K562 (cell line): ENCODE data around the gene QSOX2. TPM values are rescaled to one million over a fixed set of nuclear protein-coding genes. Genes with fewer than 3 reads are reported as not detected.

ENCODE experiments used
- CTCF ChIP-seq, 3 experiments: IDR thresholded peaks in 2 of 3; conservative IDR thresholded peaks in 1 of 3; 2 replicates each; pipeline ENCODE4 v1.5.1; 2011 to 2012; ENCODE audit warnings: low read length in 3 of 3, mild to moderate bottlenecking in 3 of 3, control low read depth in 2 of 3, improper control_type of control experiment in 1 of 3, inconsistent platforms in 1 of 3, low read depth in 1 of 3, mixed read lengths in 1 of 3, moderate library complexity in 1 of 3; ENCODE audit not compliant: insufficient read depth in 2 of 3
- EP300 ChIP-seq: IDR thresholded peaks from 2 replicates; pipeline ENCODE4 v1.6.1; 2012; ENCODE audit warnings: low read length, improper control_type of control experiment
- KAT8 ChIP-seq: fragments of 450-650 bp; IDR thresholded peaks from 2 replicates; pipeline ENCODE4 v1.6.1; 2016; ENCODE audit warnings: low read depth, mild to moderate bottlenecking
- KLF16 ChIP-seq: IDR thresholded peaks from 2 replicates; pipeline ENCODE4 v1.6.1; 2016; ENCODE audit warnings: antibody characterized with exemption
- MEF2A ChIP-seq: IDR thresholded peaks from 2 replicates; pipeline ENCODE4 v1.6.1; 2011; ENCODE audit warnings: low read depth, mild to moderate bottlenecking, low read length, moderate library complexity; ENCODE audit not compliant: control insufficient read depth
- NCOR1 ChIP-seq: fragments of 450-650 bp; IDR thresholded peaks from 2 replicates; pipeline ENCODE4 v1.6.1; 2016; ENCODE audit warnings: mild to moderate bottlenecking, moderate library complexity
- PHB2 ChIP-seq: fragments of 450-650 bp; IDR thresholded peaks from 2 replicates; pipeline ENCODE4 v1.6.1; 2017; ENCODE audit warnings: low read depth
- POLR2H ChIP-seq: IDR thresholded peaks from 2 replicates; pipeline ENCODE4 v1.6.1; 2016; ENCODE audit warnings: missing genetic modification characterization, low read depth, mild to moderate bottlenecking, control low read depth, missing compliant biosample characterization, moderate library complexity
- POLR3A ChIP-seq: IDR thresholded peaks from 2 replicates; pipeline ENCODE4 v1.6.1; 2011; ENCODE audit warnings: borderline replicate concordance, mild to moderate bottlenecking, moderate library complexity; ENCODE audit not compliant: insufficient read length, insufficient read depth; ENCODE audit errors: extremely low read depth
- RBM15 ChIP-seq: fragments of 200-400 bp; formaldehyde crosslinking; IDR thresholded peaks from 2 replicates; pipeline ENCODE4 v1.6.1; 2018; ENCODE audit warnings: mild to moderate bottlenecking, low read length, moderate library complexity; ENCODE audit not compliant: insufficient read depth
- RBM39 ChIP-seq: fragments of 200-400 bp; formaldehyde crosslinking; optimal IDR thresholded peaks from 2 replicates; pipeline ENCODE3; 2018; ENCODE audit warnings: low read depth, low read length
- REST ChIP-seq, 2 experiments: fragments of 450-650 bp; formaldehyde crosslinking in 1 of 2; IDR thresholded peaks; 2 replicates each; pipeline versions ENCODE4 v1.4.0 to v1.6.1; 2014 to 2020; ENCODE audit warnings: mild to moderate bottlenecking in 2 of 2, borderline replicate concordance in 1 of 2, low read depth in 1 of 2
- SNRNP70 ChIP-seq: fragments of 200-400 bp; formaldehyde crosslinking; optimal IDR thresholded peaks from 2 replicates; pipeline ENCODE3; 2017; ENCODE audit warnings: low read depth, low read length
- STAG1 ChIP-seq: sonication (generic); formaldehyde crosslinking; IDR thresholded peaks from 2 replicates; pipeline ENCODE4 v1.5.0; 2020; ENCODE audit warnings: missing genetic modification reagents, borderline replicate concordance
- USF2 ChIP-seq: sonication (generic); formaldehyde crosslinking; IDR thresholded peaks from 2 replicates; pipeline ENCODE4 v1.5.0; 2020; ENCODE audit warnings: missing genetic modification reagents
- YBX1 ChIP-seq: fragments of 450-650 bp; IDR thresholded peaks from 2 replicates; pipeline ENCODE4 v1.7.1; 2016; ENCODE audit warnings: mild to moderate bottlenecking
- ZNF146 ChIP-seq: IDR thresholded peaks from one replicate; pipeline ENCODE4 v1.6.1; 2018; ENCODE audit warnings: missing compliant biosample characterization; ENCODE audit not compliant: unreplicated experiment
- polyA plus RNA-seq, 8 experiments: library from polyadenylated mRNA; depleted of rRNA in 4 of 8; stranded (reverse) in 5 of 8; unstranded in 3 of 8; fragments of >200 nt; fragmentation: Nextera tagmentation in 2 of 8; fragmentation: Illumina TruSeq in 1 of 8; extraction: Ambion mirVana in 2 of 8; extraction: Trizol in 1 of 8; gene quantifications; 2 replicates each; pipeline versions ENCODE4 v1.2.1 to v1.2.3, GENCODE V29; 2011 to 2014; ENCODE audit warnings: inconsistent platforms in 1 of 8, missing spikeins in 1 of 8
- total RNA-seq, 7 experiments: library from RNA; depleted of rRNA in 6 of 7; stranded (reverse); fragments of >200 nt in 6 of 7; fragmentation: Illumina TruSeq in 2 of 7; extraction: Trizol in 2 of 7; gene quantifications; 2 replicates each; pipeline versions ENCODE4 v1.2.1 to v1.2.3, GENCODE V29; 2011 to 2021; ENCODE audit warnings: low replicate concordance in 1 of 7

QSOX2 gene
- total and polyA plus RNA-seq, 9 of the 15 experiments (the other 6 are each of a cell fraction or from before 2014, with no cell fraction given): 0.51 to 23.7 (median 12.7) TPM

- TF ChIP-seq REST (IDR thresholded peaks at IDR 0.05; ENCODE audit: borderline replicate concordance) (peak; percentile 93), REST (CRISPR knock-in tag; IDR thresholded peaks at IDR 0.05; ENCODE audit: low read depth) (no peak), RBM39 (no peak), CTCF (IDR thresholded peaks at IDR 0.05 in 2 of 3, conservative IDR thresholded peaks at IDR 0.05 in 1 of 3; ENCODE audit: insufficient read depth in 2 of 3, low read depth in 1 of 3, low read length in 3 of 3) (peak; percentile 88 to 90 (median 89)), ZNF146 (no peak), POLR2H (tag) (no peak), RBM15 (no peak), YBX1 (no peak), KLF16 (peak; percentile 48; the same call in 1 of the 2 replicates), KAT8 (no peak), PHB2 (no peak), STAG1 (CRISPR knock-in tag) (peak; percentile 77; the same call in 1 of the 2 replicates), SNRNP70 (no peak), EP300 (no peak), NCOR1 (no peak), MEF2A (no peak), USF2 (CRISPR knock-in tag) (no peak), POLR3A (no peak)
These were observed 75.4 kb downstream of the QSOX2 start (continued) for GRCh38 chr9:136170006-136170901.
